Activated CD4-positive, alpha-beta T cell treated with anti-CD3 and anti-CD28 coated beads for 1 hour (primary cell): ENCODE results near the gene TLR1.
"Not testable (repeated sequence)": the region's sequence is repeated elsewhere in the genome, so short reads cannot be mapped to it uniquely, and the experiment has no call there.

Experiments
- DNase-seq: peaks from one replicate; pipeline ENCODE4 v3.0.0-alpha.2; 2020

TLR1 gene

GRCh38 chr4:38804654-38805295 lies at the start of gene TLR1:
Gene TLR1, minus strand, starts transcription at chr4:38804791. Its CDS starts 5,960 bp downstream, at chr4:38798831.
- DNase-seq, result no peak

- DNase-seq, result no peak
Measured at GRCh38 chr4:38846015-38846414, 41.4 kb upstream of the TLR1 start.

- DNase-seq, result no peak
Measured at GRCh38 chr4:38842994-38843393, 38.4 kb upstream of the TLR1 start.

- no peak for DNase-seq
Measured at GRCh38 chr4:38837849-38838248, 33.3 kb upstream of the TLR1 start.

GRCh38 chr4:38837334-38837733 lies 32.7 kb upstream of the TLR1 start:
- no peak for DNase-seq

GRCh38 chr4:38834570-38834969 lies 30.0 kb upstream of the TLR1 start:
- DNase-seq, result no peak

GRCh38 chr4:38832624-38833528 lies 28.3 kb upstream of the TLR1 start:
- no peak for DNase-seq

GRCh38 chr4:38832206-38832605 lies 27.6 kb upstream of the TLR1 start:
- DNase-seq, result no peak

GRCh38 chr4:38831653-38832052 lies 27.1 kb upstream of the TLR1 start:
- DNase-seq, result no peak

- DNase-seq, result no peak
Measured at GRCh38 chr4:38829237-38829636, 24.6 kb upstream of the TLR1 start.

GRCh38 chr4:38823766-38824165 lies 19.2 kb upstream of the TLR1 start:
- DNase-seq, result no peak

- DNase-seq, result no peak
Measured at GRCh38 chr4:38822748-38823303, 18.2 kb upstream of the TLR1 start.

GRCh38 chr4:38821739-38822138 lies 17.1 kb upstream of the TLR1 start:
- no peak for DNase-seq

- DNase-seq, result no peak
Measured at GRCh38 chr4:38820329-38821061, 15.9 kb upstream of the TLR1 start.

- no peak for DNase-seq
Measured at GRCh38 chr4:38819569-38819968, 15.0 kb upstream of the TLR1 start.

- DNase-seq, result no peak
Measured at GRCh38 chr4:38818441-38818976, 13.9 kb upstream of the TLR1 start.

GRCh38 chr4:38815885-38816782 lies 11.5 kb upstream of the TLR1 start:
- no peak for DNase-seq

GRCh38 chr4:38814386-38814785 lies 9.8 kb upstream of the TLR1 start:
- no peak for DNase-seq

- no peak for DNase-seq
Measured at GRCh38 chr4:38811297-38811696, 6.7 kb upstream of the TLR1 start.

- DNase-seq, result not testable (repeated sequence)
Measured at GRCh38 chr4:38807462-38807861, 2.9 kb upstream of the TLR1 start.

- DNase-seq, result not testable (repeated sequence)
Measured at GRCh38 chr4:38806251-38806650, 1.7 kb upstream of the TLR1 start.
